Liver (tissue), 9 donors: Measurements from ENCODE around the gene UBTD2. TPM values are rescaled to one million over a fixed set of nuclear protein-coding genes. Genes with fewer than 3 reads are reported as not detected.

ENCODE experiments used
- DNase-seq: peaks from one replicate; pipeline ENCODE4 v3.0.0-alpha.2; 2017; ENCODE audit warnings: low spot score
- H3K27ac ChIP-seq, 2 donors: one replicate each; pipeline ENCODE4 v1.7.0; 2013; ENCODE audit warnings: inconsistent platforms in 2 of 2, low read length in 2 of 2, control low read depth in 1 of 2, low read depth in 1 of 2, mild to moderate bottlenecking in 1 of 2
- H3K27me3 ChIP-seq, 4 donors: one replicate each; pipeline versions ENCODE4 v1.6.1 to v1.7.0; 2013; ENCODE audit warnings: low read length in 3 of 4, inconsistent platforms in 1 of 4, mild to moderate bottlenecking in 1 of 4, moderate library complexity in 1 of 4; ENCODE audit not compliant: control insufficient read depth in 4 of 4, insufficient read depth in 4 of 4
- H3K36me3 ChIP-seq, 4 donors: one replicate each; pipeline versions ENCODE4 v1.6.1 to v1.7.0; 2013; ENCODE audit warnings: low read length in 3 of 4, mild to moderate bottlenecking in 3 of 4, low read depth in 1 of 4, moderate library complexity in 1 of 4; ENCODE audit not compliant: control insufficient read depth in 4 of 4, insufficient read depth in 3 of 4
- H3K4me1 ChIP-seq, 4 donors: one replicate each; pipeline versions ENCODE4 v1.6.1 to v1.7.0; 2013; ENCODE audit warnings: low read length in 3 of 4, mild to moderate bottlenecking in 3 of 4, moderate library complexity in 1 of 4; ENCODE audit not compliant: control insufficient read depth in 4 of 4, insufficient read depth in 4 of 4
- H3K4me3 ChIP-seq, 3 donors: one replicate each; pipeline versions ENCODE4 v1.6.1 to v1.7.0; 2013; ENCODE audit warnings: low read length in 3 of 3, control low read depth in 1 of 3, low read depth in 1 of 3, mild to moderate bottlenecking in 1 of 3
- H3K9ac ChIP-seq, 2 donors: one replicate each; pipeline ENCODE4 v1.7.0; 2013; ENCODE audit warnings: low read length in 2 of 2, mild to moderate bottlenecking in 2 of 2, moderate library complexity in 2 of 2, control low read depth in 1 of 2, low read depth in 1 of 2
- H3K9me3 ChIP-seq, 4 donors: one replicate each; pipeline versions ENCODE4 v1.6.1 to v1.7.0; 2013; ENCODE audit warnings: low read length in 3 of 4; ENCODE audit not compliant: control insufficient read depth in 4 of 4
- EGR1 ChIP-seq, 2 donors: IDR thresholded peaks; 2 replicates each; pipeline ENCODE4 v1.6.1; 2016 to 2018; ENCODE audit warnings: antibody characterized with exemption in 2 of 2, low read depth in 2 of 2
- FOXA1 ChIP-seq: IDR thresholded peaks from 2 replicates; pipeline ENCODE4 v1.6.1; 2016; ENCODE audit warnings: antibody characterized with exemption
- FOXA2 ChIP-seq: IDR thresholded peaks from 2 replicates; pipeline ENCODE4 v1.6.1; 2016; ENCODE audit warnings: antibody characterized with exemption
- GABPA ChIP-seq, 2 donors: IDR thresholded peaks in 1 of 2; conservative IDR thresholded peaks in 1 of 2; 2 replicates each; pipeline ENCODE4 v1.6.1; 2016; ENCODE audit warnings: antibody characterized with exemption in 2 of 2, mild to moderate bottlenecking in 1 of 2, moderate library complexity in 1 of 2
- HNF4A ChIP-seq, 2 donors: conservative IDR thresholded peaks; 2 replicates each; pipeline ENCODE4 v1.6.1; 2016; ENCODE audit warnings: antibody characterized with exemption in 2 of 2, mild to moderate bottlenecking in 2 of 2
- HNF4G ChIP-seq: IDR thresholded peaks from 2 replicates; pipeline ENCODE4 v1.6.1; 2016; ENCODE audit warnings: antibody characterized with exemption
- JUND ChIP-seq, 2 donors: IDR thresholded peaks; 2 replicates each; pipeline ENCODE4 v1.6.1; 2016; ENCODE audit warnings: antibody characterized with exemption in 2 of 2
- NR2F2 ChIP-seq: IDR thresholded peaks from 2 replicates; pipeline ENCODE4 v1.6.1; 2016; ENCODE audit warnings: antibody characterized with exemption
- RAD21 ChIP-seq, 2 donors: IDR thresholded peaks; 2 replicates each; pipeline ENCODE4 v1.6.1; 2016; ENCODE audit warnings: antibody characterized with exemption in 2 of 2, mild to moderate bottlenecking in 2 of 2
- RXRA ChIP-seq, 2 donors: IDR thresholded peaks; 2 replicates each; pipeline ENCODE4 v1.6.1; 2017 to 2018; ENCODE audit warnings: antibody characterized with exemption in 2 of 2, mild to moderate bottlenecking in 1 of 2
- SP1 ChIP-seq: IDR thresholded peaks from 2 replicates; pipeline ENCODE4 v1.6.1; 2018; ENCODE audit warnings: antibody characterized with exemption, mild to moderate bottlenecking
- TAF1 ChIP-seq: conservative IDR thresholded peaks from 2 replicates; pipeline ENCODE4 v1.6.1; 2016; ENCODE audit warnings: antibody characterized with exemption, mild to moderate bottlenecking
- YY1 ChIP-seq: IDR thresholded peaks from 2 replicates; pipeline ENCODE4 v1.6.1; 2016; ENCODE audit warnings: antibody characterized with exemption, mild to moderate bottlenecking
- WGBS: extraction: QIAGEN DNeasy Blood & Tissue Kit; methylation state at CpG from one replicate; pipeline ENCODE4 v1.1.7; 2013; 5-methylcytosine and 5-hydroxymethylcytosine counted together
- polyA plus RNA-seq, 2 donors: library from polyadenylated mRNA; stranded (reverse) in 1 of 2; unstranded in 1 of 2; fragments of 200-250 nt in 1 of 2; fragments of >200 nt in 1 of 2; fragmentation: Nextera tagmentation in 1 of 2; extraction: Ambion mirVana in 1 of 2; gene quantifications; one replicate each; pipeline versions ENCODE4 v1.2.1 to v1.2.3, GENCODE V29; 2013 to 2015
- total RNA-seq, 2 donors: library from RNA; depleted of rRNA; stranded (reverse); fragments of >200 nt; gene quantifications; one replicate each; pipeline ENCODE4 v1.2.3, GENCODE V29; 2014
- TF ChIP-seq, protein P1 (sequence below): fragments of 150-350 bp; IDR thresholded peaks from 2 replicates; pipeline ENCODE4 v1.5.1; 2017; ENCODE audit warnings: improper control_type of control experiment, low read depth, low read length; ENCODE audit not compliant: missing input control
- TF ChIP-seq, protein P2 (sequence below): IDR thresholded peaks from 2 replicates; pipeline ENCODE4 v1.6.1; 2016; ENCODE audit warnings: antibody characterized with exemption
- TF ChIP-seq, protein P3 (sequence below): IDR thresholded peaks from 2 replicates; pipeline ENCODE4 v1.6.1; 2016; ENCODE audit warnings: antibody characterized with exemption, mild to moderate bottlenecking
- TF ChIP-seq, protein P4 (sequence below): IDR thresholded peaks from 2 replicates; pipeline ENCODE4 v1.6.1; 2016; ENCODE audit warnings: antibody characterized with exemption
- TF ChIP-seq, protein P5 (sequence below): IDR thresholded peaks from 2 replicates; pipeline ENCODE4 v1.6.1; 2016; ENCODE audit warnings: antibody characterized with exemption
- donor health status: healthy.
- donor health status: healthy.
- donor health status: healthy.
- donor health status: healthy.
- donor health status: healthy.

The UBTD2 gene
- total and polyA plus RNA-seq, 4 donors, result 4.4 to 8.3 (median 6.6) TPM

DNA sequence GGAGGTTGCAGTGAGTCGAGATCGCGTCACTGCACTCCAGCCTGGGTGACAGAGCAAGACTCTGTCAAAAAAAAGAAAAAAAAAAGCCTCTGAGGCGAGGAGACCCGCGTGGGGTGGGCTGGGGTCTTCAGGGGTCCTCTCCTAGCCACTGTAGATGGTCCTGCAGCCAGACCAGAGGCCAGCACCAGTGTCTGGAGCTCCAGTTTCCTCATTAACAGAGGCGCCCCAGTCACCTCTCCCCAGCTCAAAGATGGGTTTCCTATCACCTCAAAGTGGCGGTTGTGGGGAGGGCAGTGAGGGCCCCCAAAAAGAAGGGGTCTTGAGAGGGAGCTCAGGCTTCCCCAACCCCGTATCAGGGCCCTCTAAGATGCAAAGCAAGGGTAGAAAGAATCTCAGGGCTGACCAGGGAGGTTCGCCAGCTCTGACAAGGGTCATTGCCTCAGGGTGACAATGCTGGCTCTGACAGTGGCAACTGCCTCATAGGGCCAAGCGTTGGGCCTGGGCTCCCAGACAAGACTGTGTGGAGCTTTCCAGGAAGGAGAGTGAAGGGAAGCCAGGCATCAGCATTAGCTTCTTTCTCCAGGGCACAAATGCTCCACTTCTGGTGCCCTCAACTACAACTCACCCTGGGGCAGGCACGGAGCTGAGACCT lies 110.5 kb downstream of the UBTD2 start:
- Histone ChIP-seq H3K9ac (no peak overlapping the region), H3K4me1 (peaks cover 0 to 5% (median 2%) of the 10 kb centered on the region in 4 donors), H3K27ac (no peak overlapping the region), H3K27me3 (no peaks in the 10 kb centered on the region), H3K9me3 (no peaks in the 10 kb centered on the region), H3K36me3 (no peaks in the 10 kb centered on the region), H3K4me3 (no peak overlapping the region)
- no peak for DNase-seq
- 76% methylated on average over 12 of the region's 12 CpGs for WGBS
- TF ChIP-seq EGR1 (IDR thresholded peaks at IDR 0.05; ENCODE audit: low read depth in 2 of 2), result no peak
- no peak for TF ChIP-seq RAD21 (IDR thresholded peaks at IDR 0.05)
- TF ChIP-seq, protein P1, sequence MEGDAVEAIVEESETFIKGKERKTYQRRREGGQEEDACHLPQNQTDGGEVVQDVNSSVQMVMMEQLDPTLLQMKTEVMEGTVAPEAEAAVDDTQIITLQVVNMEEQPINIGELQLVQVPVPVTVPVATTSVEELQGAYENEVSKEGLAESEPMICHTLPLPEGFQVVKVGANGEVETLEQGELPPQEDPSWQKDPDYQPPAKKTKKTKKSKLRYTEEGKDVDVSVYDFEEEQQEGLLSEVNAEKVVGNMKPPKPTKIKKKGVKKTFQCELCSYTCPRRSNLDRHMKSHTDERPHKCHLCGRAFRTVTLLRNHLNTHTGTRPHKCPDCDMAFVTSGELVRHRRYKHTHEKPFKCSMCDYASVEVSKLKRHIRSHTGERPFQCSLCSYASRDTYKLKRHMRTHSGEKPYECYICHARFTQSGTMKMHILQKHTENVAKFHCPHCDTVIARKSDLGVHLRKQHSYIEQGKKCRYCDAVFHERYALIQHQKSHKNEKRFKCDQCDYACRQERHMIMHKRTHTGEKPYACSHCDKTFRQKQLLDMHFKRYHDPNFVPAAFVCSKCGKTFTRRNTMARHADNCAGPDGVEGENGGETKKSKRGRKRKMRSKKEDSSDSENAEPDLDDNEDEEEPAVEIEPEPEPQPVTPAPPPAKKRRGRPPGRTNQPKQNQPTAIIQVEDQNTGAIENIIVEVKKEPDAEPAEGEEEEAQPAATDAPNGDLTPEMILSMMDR, result no peak
- TF ChIP-seq NR2F2, result no peak
- TF ChIP-seq, protein P2, sequence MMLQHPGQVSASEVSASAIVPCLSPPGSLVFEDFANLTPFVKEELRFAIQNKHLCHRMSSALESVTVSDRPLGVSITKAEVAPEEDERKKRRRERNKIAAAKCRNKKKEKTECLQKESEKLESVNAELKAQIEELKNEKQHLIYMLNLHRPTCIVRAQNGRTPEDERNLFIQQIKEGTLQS, result no peak
- no peak for TF ChIP-seq HNF4G
- TF ChIP-seq FOXA1, result no peak
- TF ChIP-seq GABPA (IDR thresholded peaks at IDR 0.05 in 1 of 2, conservative IDR thresholded peaks at IDR 0.05 in 1 of 2), result no peak
- TF ChIP-seq FOXA2, result no peak
- no peak for TF ChIP-seq SP1
- TF ChIP-seq, protein P3, sequence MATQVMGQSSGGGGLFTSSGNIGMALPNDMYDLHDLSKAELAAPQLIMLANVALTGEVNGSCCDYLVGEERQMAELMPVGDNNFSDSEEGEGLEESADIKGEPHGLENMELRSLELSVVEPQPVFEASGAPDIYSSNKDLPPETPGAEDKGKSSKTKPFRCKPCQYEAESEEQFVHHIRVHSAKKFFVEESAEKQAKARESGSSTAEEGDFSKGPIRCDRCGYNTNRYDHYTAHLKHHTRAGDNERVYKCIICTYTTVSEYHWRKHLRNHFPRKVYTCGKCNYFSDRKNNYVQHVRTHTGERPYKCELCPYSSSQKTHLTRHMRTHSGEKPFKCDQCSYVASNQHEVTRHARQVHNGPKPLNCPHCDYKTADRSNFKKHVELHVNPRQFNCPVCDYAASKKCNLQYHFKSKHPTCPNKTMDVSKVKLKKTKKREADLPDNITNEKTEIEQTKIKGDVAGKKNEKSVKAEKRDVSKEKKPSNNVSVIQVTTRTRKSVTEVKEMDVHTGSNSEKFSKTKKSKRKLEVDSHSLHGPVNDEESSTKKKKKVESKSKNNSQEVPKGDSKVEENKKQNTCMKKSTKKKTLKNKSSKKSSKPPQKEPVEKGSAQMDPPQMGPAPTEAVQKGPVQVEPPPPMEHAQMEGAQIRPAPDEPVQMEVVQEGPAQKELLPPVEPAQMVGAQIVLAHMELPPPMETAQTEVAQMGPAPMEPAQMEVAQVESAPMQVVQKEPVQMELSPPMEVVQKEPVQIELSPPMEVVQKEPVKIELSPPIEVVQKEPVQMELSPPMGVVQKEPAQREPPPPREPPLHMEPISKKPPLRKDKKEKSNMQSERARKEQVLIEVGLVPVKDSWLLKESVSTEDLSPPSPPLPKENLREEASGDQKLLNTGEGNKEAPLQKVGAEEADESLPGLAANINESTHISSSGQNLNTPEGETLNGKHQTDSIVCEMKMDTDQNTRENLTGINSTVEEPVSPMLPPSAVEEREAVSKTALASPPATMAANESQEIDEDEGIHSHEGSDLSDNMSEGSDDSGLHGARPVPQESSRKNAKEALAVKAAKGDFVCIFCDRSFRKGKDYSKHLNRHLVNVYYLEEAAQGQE, result no peak
- TF ChIP-seq, protein P4, sequence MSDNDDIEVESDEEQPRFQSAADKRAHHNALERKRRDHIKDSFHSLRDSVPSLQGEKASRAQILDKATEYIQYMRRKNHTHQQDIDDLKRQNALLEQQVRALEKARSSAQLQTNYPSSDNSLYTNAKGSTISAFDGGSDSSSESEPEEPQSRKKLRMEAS, result no peak
- TF ChIP-seq RXRA (IDR thresholded peaks at IDR 0.05), result no peak
- TF ChIP-seq TAF1, result no peak
- no peak for TF ChIP-seq JUND (IDR thresholded peaks at IDR 0.05)
- TF ChIP-seq YY1, result no peak
- TF ChIP-seq HNF4A (conservative IDR thresholded peaks at IDR 0.05), result no peak
- TF ChIP-seq, protein P5, sequence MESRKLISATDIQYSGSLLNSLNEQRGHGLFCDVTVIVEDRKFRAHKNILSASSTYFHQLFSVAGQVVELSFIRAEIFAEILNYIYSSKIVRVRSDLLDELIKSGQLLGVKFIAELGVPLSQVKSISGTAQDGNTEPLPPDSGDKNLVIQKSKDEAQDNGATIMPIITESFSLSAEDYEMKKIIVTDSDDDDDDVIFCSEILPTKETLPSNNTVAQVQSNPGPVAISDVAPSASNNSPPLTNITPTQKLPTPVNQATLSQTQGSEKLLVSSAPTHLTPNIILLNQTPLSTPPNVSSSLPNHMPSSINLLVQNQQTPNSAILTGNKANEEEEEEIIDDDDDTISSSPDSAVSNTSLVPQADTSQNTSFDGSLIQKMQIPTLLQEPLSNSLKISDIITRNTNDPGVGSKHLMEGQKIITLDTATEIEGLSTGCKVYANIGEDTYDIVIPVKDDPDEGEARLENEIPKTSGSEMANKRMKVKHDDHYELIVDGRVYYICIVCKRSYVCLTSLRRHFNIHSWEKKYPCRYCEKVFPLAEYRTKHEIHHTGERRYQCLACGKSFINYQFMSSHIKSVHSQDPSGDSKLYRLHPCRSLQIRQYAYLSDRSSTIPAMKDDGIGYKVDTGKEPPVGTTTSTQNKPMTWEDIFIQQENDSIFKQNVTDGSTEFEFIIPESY, result no peak
